Neural crest cell (in vitro differentiated cells): Measurements from ENCODE around the gene EXOC6. TPM values are rescaled to one million over a fixed set of nuclear protein-coding genes. Genes with fewer than 3 reads are reported as not detected.

Experiments
- DNase-seq: peaks from one replicate; pipeline ENCODE4 v3.0.0; 2021; ENCODE audit warnings: low read depth, mixed read lengths, low spot score
- H3K27ac Mint-ChIP-seq: one replicate; pipeline ENCODE4 v1.8.0; 2021; ENCODE audit warnings: mild to moderate bottlenecking, mixed read lengths; ENCODE audit not compliant: unreplicated experiment
- H3K27me3 Mint-ChIP-seq: 2 replicates; pipeline ENCODE4 v1.8.0; 2021; ENCODE audit warnings: low read depth, mild to moderate bottlenecking, mixed read lengths
- H3K36me3 Mint-ChIP-seq: 2 replicates; pipeline ENCODE4 v1.8.0; 2021; ENCODE audit warnings: low read depth, mild to moderate bottlenecking, mixed read lengths
- H3K4me1 Mint-ChIP-seq: 2 replicates; pipeline ENCODE4 v1.8.0; 2021; ENCODE audit warnings: mixed read lengths
- H3K4me3 Mint-ChIP-seq: one replicate; pipeline ENCODE4 v1.8.0; 2021; ENCODE audit warnings: mild to moderate bottlenecking, mixed read lengths
- H3K9me3 Mint-ChIP-seq: 2 replicates; pipeline ENCODE4 v1.8.0; 2021; ENCODE audit warnings: mixed read lengths
- CTCF ChIP-seq: fragments of 200-600 bp; sonication (generic); conservative IDR thresholded peaks from 2 replicates; pipeline ENCODE4 v1.5.0; 2021; ENCODE audit warnings: antibody characterized with exemption, mild to moderate bottlenecking
- total RNA-seq: library from RNA; stranded (reverse); gene quantifications from 2 replicates; pipeline ENCODE4 v1.2.1, GENCODE V29; 2021

The EXOC6 gene
- total RNA-seq, 1 donor from 2014 or later, result 17.2 TPM

- no peaks in the 10 kb centered on the region for H3K4me1 Mint-ChIP-seq
- no peaks in the 10 kb centered on the region for H3K9me3 Mint-ChIP-seq
- H3K36me3 Mint-ChIP-seq, result no peaks in the 10 kb centered on the region
- TF ChIP-seq CTCF, result no peak
- no peak overlapping the region for H3K4me3 Mint-ChIP-seq
- no peak overlapping the region for H3K27ac Mint-ChIP-seq
- no peak for DNase-seq
- H3K27me3 Mint-ChIP-seq, result peaks cover 44% of the 10 kb centered on the region
These were observed 233.0 kb downstream of the EXOC6 start for GRCh38 chr10:93081318-93081717.

- Mint-ChIP-seq H3K4me1 (no peaks in the 10 kb centered on the region), H3K9me3 (no peaks in the 10 kb centered on the region), H3K27me3 (peaks cover 39% of the 10 kb centered on the region), H3K4me3 (no peak overlapping the region), H3K36me3 (no peaks in the 10 kb centered on the region), H3K27ac (no peak overlapping the region)
- no peak for TF ChIP-seq CTCF
- DNase-seq, result no peak
These were observed 233.5 kb downstream of the EXOC6 start for GRCh38 chr10:93081834-93082233.

GRCh38 chr10:93083743-93084539 is 235.6 kb downstream of the EXOC6 start:
- Mint-ChIP-seq H3K36me3 (no peaks in the 10 kb centered on the region), H3K27me3 (peaks cover 23% of the 10 kb centered on the region), H3K4me1 (no peaks in the 10 kb centered on the region), H3K27ac (no peak overlapping the region), H3K4me3 (no peak overlapping the region), H3K9me3 (no peaks in the 10 kb centered on the region)
- TF ChIP-seq CTCF, result no peak
- DNase-seq, result no peak

- Mint-ChIP-seq H3K4me1 (no peaks in the 10 kb centered on the region), H3K4me3 (no peak overlapping the region), H3K36me3 (no peaks in the 10 kb centered on the region), H3K27me3 (peaks cover 13% of the 10 kb centered on the region), H3K9me3 (no peaks in the 10 kb centered on the region), H3K27ac (no peak overlapping the region)
- TF ChIP-seq CTCF, result no peak
- no peak for DNase-seq
These were observed 237.0 kb downstream of the EXOC6 start for GRCh38 chr10:93085272-93085859.

- no peak for DNase-seq
- Mint-ChIP-seq H3K9me3 (no peaks in the 10 kb centered on the region), H3K4me1 (no peaks in the 10 kb centered on the region), H3K36me3 (no peaks in the 10 kb centered on the region), H3K27ac (no peak overlapping the region), H3K27me3 (peaks cover 9% of the 10 kb centered on the region), H3K4me3 (no peak overlapping the region)
- TF ChIP-seq CTCF, result no peak
These were observed 238.0 kb downstream of the EXOC6 start for GRCh38 chr10:93086289-93086688.
